Naive thymus-derived CD4-positive, alpha-beta T cell (primary cell): ENCODE measurements around the gene PSMB3. TPM values are rescaled to one million over a fixed set of nuclear protein-coding genes. Genes with fewer than 3 reads are reported as not detected.
A peak's percentile ranks its signal among the peaks of the same experiment; 100 is the strongest.

Source experiments
- ATAC-seq: fragments of 150-1000 bp; cut with Tn5 transposase; 2 replicates; pipeline ENCODE4 v1.10.0; 2021; ENCODE audit warnings: mild to moderate bottlenecking, moderate library complexity
- CTCF ChIA-PET: fragments of 350-600 bp; sonication (Branson Sonifier 250); formaldehyde crosslinking; loops from one replicate; lab custom pipeline; 2021; ENCODE audit warnings: antibody characterized with exemption; lab: Charles Lee
- POLR2A ChIA-PET: fragments of 350-600 bp; sonication (Branson Sonifier 250); formaldehyde crosslinking; loops from one replicate; lab custom pipeline; 2021; ENCODE audit warnings: antibody characterized with exemption, inconsistent platforms; lab: Charles Lee
- DNase-seq, 9 donors: peaks; one replicate each; pipeline versions ENCODE4 v3.0.0 to v3.0.0-alpha.2; 2020 to 2022; ENCODE audit warnings: mixed read lengths in 1 of 9
- H3K27ac ChIP-seq: one replicate; pipeline ENCODE4 v1.7.0; 2013; ENCODE audit warnings: mild to moderate bottlenecking, low read depth, low read length, moderate library complexity
- H3K27me3 ChIP-seq, 2 donors: one replicate each; pipeline ENCODE4 v1.7.0; 2013; ENCODE audit warnings: low read length in 2 of 2, mild to moderate bottlenecking in 2 of 2, moderate library complexity in 2 of 2; ENCODE audit not compliant: control insufficient read depth in 2 of 2, insufficient read depth in 2 of 2
- H3K36me3 ChIP-seq, 3 experiments: 1 replicate in 2 of 3; 2 replicates in 1 of 3; pipeline ENCODE4 v1.7.0; 2013; ENCODE audit warnings: low read length in 3 of 3, mild to moderate bottlenecking in 3 of 3, moderate library complexity in 1 of 3; ENCODE audit not compliant: insufficient read depth in 3 of 3, control insufficient read depth in 2 of 3
- H3K4me1 ChIP-seq, 2 donors: one replicate each; pipeline ENCODE4 v1.7.0; 2013; ENCODE audit warnings: low read length in 2 of 2, mild to moderate bottlenecking in 2 of 2, moderate library complexity in 1 of 2; ENCODE audit not compliant: control insufficient read depth in 2 of 2, insufficient read depth in 2 of 2
- H3K4me3 ChIP-seq: 2 replicates; pipeline ENCODE4 v1.7.0; 2013; ENCODE audit warnings: mild to moderate bottlenecking, low read length
- H3K9me3 ChIP-seq, 3 experiments: 1 replicate in 2 of 3; 2 replicates in 1 of 3; pipeline ENCODE4 v1.7.0; 2013; ENCODE audit warnings: low read length in 3 of 3; ENCODE audit not compliant: control insufficient read depth in 2 of 3
- H3K27ac Mint-ChIP-seq, 9 donors: one replicate each; pipeline ENCODE4 v1.8.0; 2020 to 2022; ENCODE audit warnings: mixed read lengths in 9 of 9, mild to moderate bottlenecking in 8 of 9, moderate library complexity in 5 of 9, inconsistent platforms in 2 of 9
- H3K27me3 Mint-ChIP-seq, 5 donors: one replicate each; pipeline ENCODE4 v1.8.0; 2021 to 2022; ENCODE audit warnings: mixed read lengths in 5 of 5, mild to moderate bottlenecking in 1 of 5
- H3K36me3 Mint-ChIP-seq, 5 donors: one replicate each; pipeline ENCODE4 v1.8.0; 2020 to 2022; ENCODE audit warnings: mixed read lengths in 5 of 5, mild to moderate bottlenecking in 3 of 5, inconsistent platforms in 1 of 5
- H3K4me1 Mint-ChIP-seq, 7 donors: one replicate each; pipeline ENCODE4 v1.8.0; 2020 to 2022; ENCODE audit warnings: mixed read lengths in 7 of 7, mild to moderate bottlenecking in 3 of 7, inconsistent platforms in 1 of 7
- H3K4me3 Mint-ChIP-seq, 10 donors: one replicate each; pipeline ENCODE4 v1.8.0; 2020 to 2022; ENCODE audit warnings: mild to moderate bottlenecking in 10 of 10, mixed read lengths in 10 of 10, moderate library complexity in 6 of 10, inconsistent platforms in 2 of 10
- H3K9me3 Mint-ChIP-seq, 11 donors: one replicate each; pipeline ENCODE4 v1.8.0; 2020 to 2022; ENCODE audit warnings: mixed read lengths in 11 of 11, mild to moderate bottlenecking in 4 of 11, inconsistent platforms in 1 of 11, moderate library complexity in 1 of 11
- intact Hi-C, 2 donors: fragments of 100-400 bp; cut with micrococcal nuclease; formaldehyde crosslinking; loops; one replicate each; pipeline ENCODE4 v1.15.1; 2023
- polyA plus RNA-seq, 2 donors: library from polyadenylated mRNA; unstranded; fragments of 300-500 nt; fragmentation: Illumina TruSeq; gene quantifications; one replicate each; pipeline ENCODE4 v1.2.3, GENCODE V29; 2021
- total RNA-seq, 6 experiments: library from RNA in 5 of 6; stranded (reverse) in 5 of 6; gene quantifications; 1 replicate in 5 of 6; 2 replicates in 1 of 6; pipeline ENCODE4 v1.2.3 and lab custom pipeline; 2021 to 2026

Gene PSMB3
- total and polyA plus RNA-seq, 7 experiments from 2014 or later: 60.8 to 410 (median 102) TPM

DNA sequence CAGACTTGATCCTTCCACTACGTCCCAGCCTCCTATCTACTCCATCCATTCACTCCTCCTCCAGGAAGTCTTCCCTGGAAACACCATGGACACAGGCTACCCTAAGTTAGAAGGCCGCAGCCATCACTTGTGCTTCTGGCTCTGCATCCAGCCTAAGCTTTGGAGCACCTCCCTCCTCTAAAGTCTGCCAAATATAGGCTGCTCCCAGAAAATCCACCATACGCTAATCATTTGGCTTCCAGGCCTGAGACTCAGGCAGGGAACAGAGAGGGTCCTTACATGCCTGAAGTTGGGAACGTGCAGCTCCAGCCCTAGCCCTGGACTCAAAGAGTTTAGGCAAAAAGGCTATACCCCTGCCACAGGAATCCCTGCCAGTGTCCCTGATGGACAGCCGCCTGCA is 11.1 kb upstream of the PSMB3 start:
- CTCF ChIA-PET: no interaction called here
- intact Hi-C loops: no loop called here
- H3K36me3 Mint-ChIP-seq: peaks cover 0 to 3% (median 0%) of the 10 kb centered on the region in 5 donors
- ATAC-seq (no peak), DNase-seq (no peak)
- H3K9me3 ChIP-seq: no peaks in the 10 kb centered on the region
- no peak overlapping the region for H3K4me3 ChIP-seq
- H3K4me1 ChIP-seq: no peaks in the 10 kb centered on the region
- no peak overlapping the region for H3K4me3 Mint-ChIP-seq
- no peaks in the 10 kb centered on the region for H3K9me3 Mint-ChIP-seq
- H3K36me3 ChIP-seq: no peaks in the 10 kb centered on the region
- no peak overlapping the region for H3K27ac Mint-ChIP-seq
- peaks cover 0 to 4% of the 10 kb centered on the region in 2 donors for H3K27me3 ChIP-seq
- no peak overlapping the region for H3K27ac ChIP-seq
- H3K4me1 Mint-ChIP-seq: peaks cover 0 to 23% (median 7%) of the 10 kb centered on the region in 7 donors
- H3K27me3 Mint-ChIP-seq: peaks cover 8 to 29% (median 12%) of the 10 kb centered on the region in 5 donors
- POLR2A ChIA-PET: no interaction called here

DNA sequence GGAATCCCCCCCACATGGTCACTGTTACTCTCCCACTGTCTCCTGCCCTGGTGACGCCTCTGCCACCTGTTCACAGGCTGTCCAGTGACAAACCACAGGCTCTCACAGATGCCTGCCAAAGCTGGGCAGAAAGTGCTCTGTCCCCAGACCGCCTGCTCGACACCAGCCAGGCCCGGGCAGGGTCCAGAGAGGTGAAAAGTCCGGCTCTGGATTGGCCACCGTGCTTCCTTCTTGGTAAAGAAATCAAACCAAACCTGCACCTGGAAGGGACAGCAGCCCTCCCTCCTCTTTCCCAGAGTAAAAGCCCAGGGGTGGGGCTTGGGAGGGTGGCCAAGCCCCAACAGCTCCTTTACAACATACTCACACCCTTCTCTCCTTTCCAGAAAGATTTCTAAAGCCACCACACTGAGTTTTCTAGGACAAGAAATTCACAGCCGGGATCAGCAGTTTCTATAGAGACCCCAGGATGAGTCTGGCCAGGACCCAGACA is 10.6 kb upstream of the PSMB3 start:
- Histone ChIP-seq H3K9me3 (no peaks in the 10 kb centered on the region), H3K4me3 (no peak overlapping the region), H3K27ac (no peak overlapping the region), H3K4me1 (peaks cover 0 to 4% of the 10 kb centered on the region in 2 donors), H3K36me3 (no peaks in the 10 kb centered on the region), H3K27me3 (peaks cover 0 to 9% of the 10 kb centered on the region in 2 donors)
- intact Hi-C loops: no loop called here
- H3K4me1 Mint-ChIP-seq: peaks cover 0 to 27% (median 11%) of the 10 kb centered on the region in 7 donors
- ChIA-PET POLR2A (no interaction called here), CTCF (no interaction called here)
- H3K27me3 Mint-ChIP-seq: peaks cover 12 to 34% (median 17%) of the 10 kb centered on the region in 5 donors
- DNase-seq: no peak
- peaks cover 0 to 3% (median 0%) of the 10 kb centered on the region in 5 donors for H3K36me3 Mint-ChIP-seq
- no peak overlapping the region for H3K4me3 Mint-ChIP-seq
- ATAC-seq: no peak
- no peaks in the 10 kb centered on the region for H3K9me3 Mint-ChIP-seq
- peak overlapping the region in 1 of 9 donors; percentile 73 for H3K27ac Mint-ChIP-seq

DNA sequence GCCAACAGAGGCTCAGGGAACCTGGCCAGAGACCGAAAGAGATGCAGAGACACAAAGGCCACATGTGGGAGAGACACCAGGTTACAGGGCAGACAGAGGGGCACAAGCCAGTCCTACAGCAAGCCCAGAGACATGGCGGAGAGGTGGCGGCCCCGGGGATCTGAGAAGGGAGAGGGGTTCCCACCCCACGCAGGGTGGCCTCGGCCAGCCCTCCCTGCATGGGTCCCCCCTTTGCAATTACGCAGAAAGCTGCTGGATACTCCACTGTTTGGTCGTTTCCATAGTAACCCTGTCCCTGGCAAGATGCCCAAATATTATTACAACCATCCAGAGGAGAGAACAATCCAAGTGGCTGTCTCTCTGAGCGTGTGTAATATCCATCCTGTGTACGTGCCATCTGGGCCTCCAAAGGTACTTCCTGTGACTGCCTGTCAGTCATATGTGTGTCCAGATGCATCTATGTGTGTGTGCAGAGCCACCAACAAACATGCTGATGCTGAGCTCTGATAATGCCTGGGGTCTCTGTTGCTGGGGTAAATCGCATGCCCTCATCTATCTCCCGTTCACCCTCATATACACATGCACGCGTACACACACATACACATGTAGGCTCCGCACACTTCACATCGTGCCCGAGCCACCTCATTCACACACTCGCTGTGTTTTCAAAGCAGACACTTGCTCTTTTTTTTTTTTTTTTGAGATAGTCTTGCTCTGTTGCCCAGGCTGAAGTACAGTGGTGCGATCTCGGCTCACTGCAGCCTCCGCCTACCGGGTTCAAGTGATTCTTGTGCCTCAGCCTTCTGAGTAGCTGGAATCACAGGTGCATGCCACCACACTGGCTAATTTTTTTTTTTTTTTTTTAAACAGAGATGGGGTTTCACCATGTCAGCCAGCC is 9.9 kb upstream of the PSMB3 start:
- intact Hi-C loops: no loop called here
- peaks cover 12 to 35% (median 17%) of the 10 kb centered on the region in 5 donors for H3K27me3 Mint-ChIP-seq
- Histone ChIP-seq H3K27ac (no peak overlapping the region), H3K4me1 (peaks cover 0 to 11% of the 10 kb centered on the region in 2 donors), H3K36me3 (no peaks in the 10 kb centered on the region), H3K27me3 (peaks cover 0 to 10% of the 10 kb centered on the region in 2 donors), H3K9me3 (no peaks in the 10 kb centered on the region), H3K4me3 (no peak overlapping the region)
- ChIA-PET POLR2A (no interaction called here), CTCF (interaction anchor here (0.7 kb wide), 2 partner anchors 8 to 88 kb away, joined by 3 read pairs; no protein-coding TSS in a partner anchor)
- no peak for DNase-seq
- peaks cover 0 to 3% (median 0%) of the 10 kb centered on the region in 5 donors for H3K36me3 Mint-ChIP-seq
- H3K9me3 Mint-ChIP-seq: no peaks in the 10 kb centered on the region
- ATAC-seq: no peak
- peaks cover 0 to 27% (median 12%) of the 10 kb centered on the region in 7 donors for H3K4me1 Mint-ChIP-seq
- peak overlapping the region in 1 of 10 donors; percentile 7 for H3K4me3 Mint-ChIP-seq
- peak overlapping the region in 2 of 9 donors; percentile 5 to 73 for H3K27ac Mint-ChIP-seq

DNA sequence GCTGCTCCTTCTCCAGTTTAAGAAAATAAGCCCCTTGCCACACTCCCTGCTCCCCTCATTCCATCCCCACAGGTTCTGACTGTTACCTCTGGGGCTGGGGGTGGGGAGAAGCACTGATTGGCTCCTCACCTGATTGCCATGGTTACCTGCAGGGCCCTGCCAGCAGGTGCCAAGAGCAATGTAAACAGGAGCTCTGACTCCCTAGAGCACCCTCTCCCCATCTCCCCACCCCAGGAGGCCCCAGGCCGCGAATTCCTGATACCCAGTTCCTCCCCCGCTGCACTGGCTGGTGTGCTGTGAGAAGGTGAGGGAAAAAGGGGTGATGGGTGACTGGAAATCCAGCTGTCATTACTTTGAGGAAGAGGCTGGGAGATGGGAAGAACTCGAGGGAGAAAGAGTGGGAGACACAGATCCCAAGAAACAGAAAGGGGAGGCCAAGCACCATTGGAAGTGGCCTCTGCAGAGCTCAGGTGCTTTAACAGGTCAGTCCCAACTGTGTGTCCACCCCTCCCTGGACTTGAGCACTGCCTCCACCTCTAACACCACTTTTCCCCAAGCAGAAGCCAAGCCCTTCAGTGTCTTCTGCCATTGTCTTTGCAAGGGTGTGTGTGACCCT is 8.9 kb upstream of the PSMB3 start:
- Histone ChIP-seq H3K4me3 (no peak overlapping the region), H3K36me3 (no peaks in the 10 kb centered on the region), H3K27me3 (peaks cover 0 to 10% of the 10 kb centered on the region in 2 donors), H3K27ac (no peak overlapping the region), H3K9me3 (no peaks in the 10 kb centered on the region), H3K4me1 (peaks cover 4 to 16% of the 10 kb centered on the region in 2 donors)
- Mint-ChIP-seq H3K4me1 (peaks cover 0 to 24% (median 12%) of the 10 kb centered on the region in 7 donors), H3K9me3 (no peaks in the 10 kb centered on the region), H3K4me3 (no peak overlapping the region), H3K27me3 (peaks cover 12 to 38% (median 17%) of the 10 kb centered on the region in 5 donors), H3K36me3 (peaks cover 0 to 3% (median 0%) of the 10 kb centered on the region in 5 donors), H3K27ac (peak overlapping the region in 1 of 9 donors; percentile 21)
- ChIA-PET POLR2A (interaction anchor here (0.8 to 1.4 kb wide), 2 partner anchors 38 to 62 kb away, joined by 3 to 4 read pairs; no protein-coding TSS in a partner anchor), CTCF (interaction anchor here (0.7 to 1.2 kb wide), 3 partner anchors 9 to 89 kb away, joined by 3 read pairs; no protein-coding TSS in a partner anchor)
- intact Hi-C loops: no loop called here
- DNase-seq (no peak), ATAC-seq (no peak)

DNA sequence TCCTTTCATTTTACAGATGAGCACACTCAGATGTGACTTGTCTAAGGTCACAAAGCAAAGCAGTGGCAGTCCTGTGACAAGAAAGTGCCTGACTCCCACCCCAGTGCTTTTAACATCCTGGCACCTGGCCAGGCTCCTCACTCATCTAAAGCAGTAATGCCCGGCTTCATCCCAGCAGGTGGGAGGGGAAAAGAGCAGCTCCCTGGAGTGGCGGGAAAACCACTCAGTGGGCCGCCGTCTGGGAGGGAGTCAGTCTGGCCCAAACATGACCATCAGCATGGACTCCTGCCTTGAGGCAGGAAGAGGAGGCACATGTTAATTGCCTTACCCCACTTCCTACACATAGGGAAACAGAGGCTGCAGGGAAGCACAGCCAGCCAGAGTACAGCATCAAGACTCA is 7.0 kb upstream of the PSMB3 start:
- intact Hi-C loops: no loop called here
- Mint-ChIP-seq H3K4me3 (peak overlapping the region in 2 of 10 donors; percentile 51 to 98), H3K9me3 (no peaks in the 10 kb centered on the region), H3K4me1 (peaks cover 5 to 35% (median 23%) of the 10 kb centered on the region in 7 donors), H3K36me3 (peaks cover 0 to 3% (median 0%) of the 10 kb centered on the region in 5 donors), H3K27ac (no peak overlapping the region), H3K27me3 (peaks cover 23 to 37% (median 26%) of the 10 kb centered on the region in 5 donors)
- H3K4me3 ChIP-seq: no peak overlapping the region
- no peak for DNase-seq
- ATAC-seq: no peak
- H3K9me3 ChIP-seq: no peaks in the 10 kb centered on the region
- no peaks in the 10 kb centered on the region for H3K36me3 ChIP-seq
- ChIA-PET POLR2A (interaction anchor here (0.8 kb wide), 1 partner anchor 18 kb away, joined by 3 read pairs; no protein-coding TSS in a partner anchor), CTCF (no interaction called here)
- H3K27ac ChIP-seq: no peak overlapping the region
- peaks cover 9 to 14% of the 10 kb centered on the region in 2 donors for H3K27me3 ChIP-seq
- peaks cover 22 to 34% of the 10 kb centered on the region in 2 donors for H3K4me1 ChIP-seq
